GM23338 (cell line): ENCODE data around the gene PYGB. TPM values are rescaled to one million over a fixed set of nuclear protein-coding genes. Genes with fewer than 3 reads are reported as not detected.

Source experiments
- ATAC-seq: fragments of 200-7000 bp; cut with Tn5 transposase; 3 replicates; pipeline ENCODE4 v1.9.1; 2020
- DNase-seq: peaks from one replicate; pipeline ENCODE4 v3.0.0-alpha.2; 2015; ENCODE audit warnings: low spot score
- H2AFZ ChIP-seq: fragments of 200-600 bp; sonication (generic); 2 replicates; pipeline ENCODE4 v1.8.0; 2016; ENCODE audit warnings: antibody characterized with exemption, mild to moderate bottlenecking, moderate library complexity
- H3F3A ChIP-seq: fragments of 200-600 bp; sonication (generic); replicated peaks from 2 replicates; pipeline ENCODE4 v1.8.0; 2017; ENCODE audit warnings: antibody characterized with exemption, mixed run types, low read depth
- H3K27ac ChIP-seq: fragments of 200-600 bp; sonication (generic); 2 replicates; pipeline ENCODE4 v1.6.1; 2016; ENCODE audit warnings: low read depth
- H3K27me3 ChIP-seq: fragments of 200-600 bp; sonication (generic); 2 replicates; pipeline ENCODE4 v1.8.0; 2016; ENCODE audit warnings: mild to moderate bottlenecking, mixed run types, moderate library complexity; ENCODE audit not compliant: insufficient read depth
- H3K36me3 ChIP-seq: fragments of 200-600 bp; sonication (generic); 2 replicates; pipeline ENCODE4 v1.8.0; 2016; ENCODE audit warnings: mild to moderate bottlenecking; ENCODE audit not compliant: insufficient read depth
- H3K4me1 ChIP-seq: fragments of 200-600 bp; sonication (generic); 2 replicates; pipeline ENCODE4 v1.8.0; 2016; ENCODE audit warnings: mild to moderate bottlenecking, moderate library complexity; ENCODE audit not compliant: insufficient read depth
- H3K4me2 ChIP-seq: fragments of 200-600 bp; sonication (generic); 2 replicates; pipeline ENCODE4 v1.7.1; 2017; ENCODE audit warnings: mixed run types
- H3K4me3 ChIP-seq: fragments of 200-600 bp; sonication (generic); 2 replicates; pipeline ENCODE4 v1.6.1; 2016; ENCODE audit warnings: mixed run types
- H3K79me2 ChIP-seq: fragments of 200-600 bp; sonication (generic); replicated peaks from 2 replicates; pipeline ENCODE4 v1.8.0; 2017; ENCODE audit warnings: mild to moderate bottlenecking; ENCODE audit not compliant: insufficient read depth
- H3K9me2 ChIP-seq: fragments of 200-600 bp; sonication (generic); 2 replicates; pipeline ENCODE4 v1.8.0; 2017; ENCODE audit not compliant: insufficient read depth
- H4K20me1 ChIP-seq: fragments of 200-600 bp; sonication (generic); replicated peaks from 2 replicates; pipeline ENCODE4 v1.8.0; 2017; ENCODE audit warnings: mild to moderate bottlenecking; ENCODE audit not compliant: insufficient read depth
- H3K27ac Mint-ChIP-seq: 2 replicates; pipeline ENCODE4 v1.8.0; 2020; ENCODE audit warnings: inconsistent platforms, mild to moderate bottlenecking, moderate library complexity, mixed read lengths
- H3K27me3 Mint-ChIP-seq: 3 replicates; pipeline ENCODE4 v1.8.0; 2022; ENCODE audit warnings: low read depth, mild to moderate bottlenecking, moderate library complexity, mixed read lengths, inconsistent platforms; ENCODE audit not compliant: insufficient read depth, poor library complexity
- H3K36me3 Mint-ChIP-seq: 3 replicates; pipeline ENCODE4 v1.8.0; 2021; ENCODE audit warnings: low read depth, mild to moderate bottlenecking, inconsistent platforms, moderate library complexity, mixed read lengths
- H3K4me1 Mint-ChIP-seq: 3 replicates; pipeline ENCODE4 v1.8.0; 2020; ENCODE audit warnings: mild to moderate bottlenecking, inconsistent platforms, mixed read lengths
- H3K4me3 Mint-ChIP-seq: 3 replicates; pipeline ENCODE4 v1.8.0; 2021; ENCODE audit warnings: moderate library complexity, mild to moderate bottlenecking, inconsistent platforms, mixed read lengths
- H3K9me3 Mint-ChIP-seq: 3 replicates; pipeline ENCODE4 v1.8.0; 2020; ENCODE audit warnings: moderate library complexity, mild to moderate bottlenecking, inconsistent platforms, mixed read lengths
- CREB1 ChIP-seq: fragments of 250-450 bp; sonication (Bioruptor Pico); IDR thresholded peaks from 2 replicates; pipeline ENCODE4 v1.5.0; 2020; ENCODE audit warnings: low read depth, mild to moderate bottlenecking, moderate library complexity
- EZH2 ChIP-seq: fragments of 200-600 bp; sonication (generic); IDR thresholded peaks from one replicate; pipeline ENCODE4 v1.8.0; 2017; ENCODE audit warnings: antibody characterized with exemption, mild to moderate bottlenecking, low read depth; ENCODE audit not compliant: unreplicated experiment
- EZH2phosphoT487 ChIP-seq: fragments of 200-600 bp; sonication (generic); IDR thresholded peaks from one replicate; pipeline ENCODE4 v1.8.1; 2018; ENCODE audit warnings: antibody characterized with exemption; ENCODE audit not compliant: unreplicated experiment
- JUNB ChIP-seq: IDR thresholded peaks from one replicate; pipeline ENCODE4 v1.6.1; 2016; ENCODE audit warnings: antibody characterized with exemption; ENCODE audit not compliant: unreplicated experiment
- NANOG ChIP-seq: IDR thresholded peaks from 2 replicates; pipeline ENCODE4 v1.6.1; 2016; ENCODE audit warnings: antibody characterized with exemption, borderline replicate concordance
- POLR2AphosphoS5 ChIP-seq: IDR thresholded peaks from 2 replicates; pipeline ENCODE4 v1.6.1; 2016; ENCODE audit warnings: antibody characterized with exemption, low read depth
- STAT1 ChIP-seq: IDR thresholded peaks from one replicate; pipeline ENCODE4 v1.6.1; 2016; ENCODE audit warnings: antibody characterized with exemption; ENCODE audit not compliant: unreplicated experiment
- ZNF114 ChIP-seq: fragments of 250-450 bp; sonication (Bioruptor Pico); IDR thresholded peaks from 2 replicates; pipeline ENCODE4 v1.5.0; 2020; ENCODE audit warnings: mild to moderate bottlenecking, moderate library complexity
- ZNF331 ChIP-seq: fragments of 250-450 bp; sonication (Bioruptor Pico); IDR thresholded peaks from 2 replicates; pipeline ENCODE4 v1.5.0; 2020; ENCODE audit warnings: low read depth, mild to moderate bottlenecking, moderate library complexity
- polyA plus RNA-seq: library from polyadenylated mRNA; unstranded; fragments of >200 nt; fragmentation: Nextera tagmentation; extraction: Ambion mirVana; gene quantifications from 2 replicates; pipeline ENCODE4 v1.2.1, GENCODE V29; 2016
- total RNA-seq: library from RNA; depleted of rRNA; stranded (reverse); fragments of >200 nt; shearing (Covaris generic); gene quantifications from 2 replicates; pipeline ENCODE4 v1.2.3, GENCODE V29; 2014
- TF ChIP-seq, protein P1 (sequence below): IDR thresholded peaks from one replicate; pipeline ENCODE4 v1.6.1; 2018; ENCODE audit warnings: antibody characterized with exemption; ENCODE audit not compliant: unreplicated experiment
- TF ChIP-seq, protein P2 (sequence below), 2 experiments: fragments of 200-600 bp in 1 of 2; sonication (generic) in 1 of 2; conservative IDR thresholded peaks; 2 replicates each; pipeline versions ENCODE4 v1.5.1 to v1.6.1; 2016 to 2017; ENCODE audit warnings: antibody characterized with exemption in 2 of 2, low read depth in 2 of 2, mild to moderate bottlenecking in 2 of 2, moderate library complexity in 1 of 2
- TF ChIP-seq, protein P3 (sequence below): fragments of 250-450 bp; sonication (Bioruptor Pico); IDR thresholded peaks from 2 replicates; pipeline ENCODE4 v1.5.0; 2020; ENCODE audit warnings: mild to moderate bottlenecking, moderate library complexity
- TF ChIP-seq, protein P4 (sequence below): IDR thresholded peaks from 2 replicates; pipeline ENCODE4 v1.6.1; 2016; ENCODE audit warnings: antibody characterized with exemption

Gene PYGB
- total and polyA plus RNA-seq, 2 experiments from 2014 or later = 15.6 to 64.0 TPM

DNA sequence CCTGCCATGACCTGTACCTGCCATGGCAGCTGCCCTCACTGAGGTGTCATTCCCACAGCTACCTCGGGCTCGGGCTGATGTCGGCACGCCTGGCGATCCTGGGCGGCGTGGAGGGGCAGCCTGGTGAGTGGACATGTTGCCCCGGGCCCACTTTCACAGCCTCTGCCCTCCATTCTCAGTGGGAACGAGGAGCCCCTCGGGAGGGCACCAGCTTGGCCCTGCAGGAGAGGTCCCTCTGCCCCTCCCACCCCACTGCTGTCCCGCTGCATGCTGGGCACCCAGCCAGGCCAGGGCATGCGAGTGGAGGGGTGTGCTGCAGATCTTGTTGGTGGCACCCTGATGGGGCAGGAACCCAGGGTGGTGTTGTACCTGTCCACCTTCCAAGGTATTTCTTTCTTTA lies 29.4 kb upstream of the PYGB start:
- ATAC-seq (no peak), DNase-seq (no peak)
- no peaks in the 10 kb centered on the region for H3K79me2 ChIP-seq
- H3K4me3 ChIP-seq = no peak overlapping the region
- no peak overlapping the region for H2AFZ ChIP-seq
- H3K36me3 Mint-ChIP-seq = peaks cover 6% of the 10 kb centered on the region; the same call in 2 of the 3 replicates
- H3K4me1 Mint-ChIP-seq = peaks cover 7% of the 10 kb centered on the region
- H3K4me3 Mint-ChIP-seq = no peak overlapping the region
- H3K9me2 ChIP-seq = no peaks in the 10 kb centered on the region
- no peaks in the 10 kb centered on the region for H3K36me3 ChIP-seq
- no peaks in the 10 kb centered on the region for H3K4me1 ChIP-seq
- no peaks in the 10 kb centered on the region for H3F3A ChIP-seq
- H3K9me3 Mint-ChIP-seq = no peaks in the 10 kb centered on the region
- H3K27me3 ChIP-seq = no peaks in the 10 kb centered on the region
- TF ChIP-seq, protein P1, sequence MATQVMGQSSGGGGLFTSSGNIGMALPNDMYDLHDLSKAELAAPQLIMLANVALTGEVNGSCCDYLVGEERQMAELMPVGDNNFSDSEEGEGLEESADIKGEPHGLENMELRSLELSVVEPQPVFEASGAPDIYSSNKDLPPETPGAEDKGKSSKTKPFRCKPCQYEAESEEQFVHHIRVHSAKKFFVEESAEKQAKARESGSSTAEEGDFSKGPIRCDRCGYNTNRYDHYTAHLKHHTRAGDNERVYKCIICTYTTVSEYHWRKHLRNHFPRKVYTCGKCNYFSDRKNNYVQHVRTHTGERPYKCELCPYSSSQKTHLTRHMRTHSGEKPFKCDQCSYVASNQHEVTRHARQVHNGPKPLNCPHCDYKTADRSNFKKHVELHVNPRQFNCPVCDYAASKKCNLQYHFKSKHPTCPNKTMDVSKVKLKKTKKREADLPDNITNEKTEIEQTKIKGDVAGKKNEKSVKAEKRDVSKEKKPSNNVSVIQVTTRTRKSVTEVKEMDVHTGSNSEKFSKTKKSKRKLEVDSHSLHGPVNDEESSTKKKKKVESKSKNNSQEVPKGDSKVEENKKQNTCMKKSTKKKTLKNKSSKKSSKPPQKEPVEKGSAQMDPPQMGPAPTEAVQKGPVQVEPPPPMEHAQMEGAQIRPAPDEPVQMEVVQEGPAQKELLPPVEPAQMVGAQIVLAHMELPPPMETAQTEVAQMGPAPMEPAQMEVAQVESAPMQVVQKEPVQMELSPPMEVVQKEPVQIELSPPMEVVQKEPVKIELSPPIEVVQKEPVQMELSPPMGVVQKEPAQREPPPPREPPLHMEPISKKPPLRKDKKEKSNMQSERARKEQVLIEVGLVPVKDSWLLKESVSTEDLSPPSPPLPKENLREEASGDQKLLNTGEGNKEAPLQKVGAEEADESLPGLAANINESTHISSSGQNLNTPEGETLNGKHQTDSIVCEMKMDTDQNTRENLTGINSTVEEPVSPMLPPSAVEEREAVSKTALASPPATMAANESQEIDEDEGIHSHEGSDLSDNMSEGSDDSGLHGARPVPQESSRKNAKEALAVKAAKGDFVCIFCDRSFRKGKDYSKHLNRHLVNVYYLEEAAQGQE = no peak
- TF ChIP-seq EZH2phosphoT487 (no peak), JUNB (no peak), POLR2AphosphoS5 (no peak), NANOG (no peak), EZH2 (no peak), STAT1 (no peak), CREB1 (CRISPR knock-in tag) (no peak), ZNF331 (CRISPR knock-in tag) (no peak), ZNF114 (no peak)
- TF ChIP-seq, protein P2, sequence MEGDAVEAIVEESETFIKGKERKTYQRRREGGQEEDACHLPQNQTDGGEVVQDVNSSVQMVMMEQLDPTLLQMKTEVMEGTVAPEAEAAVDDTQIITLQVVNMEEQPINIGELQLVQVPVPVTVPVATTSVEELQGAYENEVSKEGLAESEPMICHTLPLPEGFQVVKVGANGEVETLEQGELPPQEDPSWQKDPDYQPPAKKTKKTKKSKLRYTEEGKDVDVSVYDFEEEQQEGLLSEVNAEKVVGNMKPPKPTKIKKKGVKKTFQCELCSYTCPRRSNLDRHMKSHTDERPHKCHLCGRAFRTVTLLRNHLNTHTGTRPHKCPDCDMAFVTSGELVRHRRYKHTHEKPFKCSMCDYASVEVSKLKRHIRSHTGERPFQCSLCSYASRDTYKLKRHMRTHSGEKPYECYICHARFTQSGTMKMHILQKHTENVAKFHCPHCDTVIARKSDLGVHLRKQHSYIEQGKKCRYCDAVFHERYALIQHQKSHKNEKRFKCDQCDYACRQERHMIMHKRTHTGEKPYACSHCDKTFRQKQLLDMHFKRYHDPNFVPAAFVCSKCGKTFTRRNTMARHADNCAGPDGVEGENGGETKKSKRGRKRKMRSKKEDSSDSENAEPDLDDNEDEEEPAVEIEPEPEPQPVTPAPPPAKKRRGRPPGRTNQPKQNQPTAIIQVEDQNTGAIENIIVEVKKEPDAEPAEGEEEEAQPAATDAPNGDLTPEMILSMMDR (conservative IDR thresholded peaks at IDR 0.05; ENCODE audit: low read depth in 2 of 2) = no peak
- TF ChIP-seq, protein P3, sequence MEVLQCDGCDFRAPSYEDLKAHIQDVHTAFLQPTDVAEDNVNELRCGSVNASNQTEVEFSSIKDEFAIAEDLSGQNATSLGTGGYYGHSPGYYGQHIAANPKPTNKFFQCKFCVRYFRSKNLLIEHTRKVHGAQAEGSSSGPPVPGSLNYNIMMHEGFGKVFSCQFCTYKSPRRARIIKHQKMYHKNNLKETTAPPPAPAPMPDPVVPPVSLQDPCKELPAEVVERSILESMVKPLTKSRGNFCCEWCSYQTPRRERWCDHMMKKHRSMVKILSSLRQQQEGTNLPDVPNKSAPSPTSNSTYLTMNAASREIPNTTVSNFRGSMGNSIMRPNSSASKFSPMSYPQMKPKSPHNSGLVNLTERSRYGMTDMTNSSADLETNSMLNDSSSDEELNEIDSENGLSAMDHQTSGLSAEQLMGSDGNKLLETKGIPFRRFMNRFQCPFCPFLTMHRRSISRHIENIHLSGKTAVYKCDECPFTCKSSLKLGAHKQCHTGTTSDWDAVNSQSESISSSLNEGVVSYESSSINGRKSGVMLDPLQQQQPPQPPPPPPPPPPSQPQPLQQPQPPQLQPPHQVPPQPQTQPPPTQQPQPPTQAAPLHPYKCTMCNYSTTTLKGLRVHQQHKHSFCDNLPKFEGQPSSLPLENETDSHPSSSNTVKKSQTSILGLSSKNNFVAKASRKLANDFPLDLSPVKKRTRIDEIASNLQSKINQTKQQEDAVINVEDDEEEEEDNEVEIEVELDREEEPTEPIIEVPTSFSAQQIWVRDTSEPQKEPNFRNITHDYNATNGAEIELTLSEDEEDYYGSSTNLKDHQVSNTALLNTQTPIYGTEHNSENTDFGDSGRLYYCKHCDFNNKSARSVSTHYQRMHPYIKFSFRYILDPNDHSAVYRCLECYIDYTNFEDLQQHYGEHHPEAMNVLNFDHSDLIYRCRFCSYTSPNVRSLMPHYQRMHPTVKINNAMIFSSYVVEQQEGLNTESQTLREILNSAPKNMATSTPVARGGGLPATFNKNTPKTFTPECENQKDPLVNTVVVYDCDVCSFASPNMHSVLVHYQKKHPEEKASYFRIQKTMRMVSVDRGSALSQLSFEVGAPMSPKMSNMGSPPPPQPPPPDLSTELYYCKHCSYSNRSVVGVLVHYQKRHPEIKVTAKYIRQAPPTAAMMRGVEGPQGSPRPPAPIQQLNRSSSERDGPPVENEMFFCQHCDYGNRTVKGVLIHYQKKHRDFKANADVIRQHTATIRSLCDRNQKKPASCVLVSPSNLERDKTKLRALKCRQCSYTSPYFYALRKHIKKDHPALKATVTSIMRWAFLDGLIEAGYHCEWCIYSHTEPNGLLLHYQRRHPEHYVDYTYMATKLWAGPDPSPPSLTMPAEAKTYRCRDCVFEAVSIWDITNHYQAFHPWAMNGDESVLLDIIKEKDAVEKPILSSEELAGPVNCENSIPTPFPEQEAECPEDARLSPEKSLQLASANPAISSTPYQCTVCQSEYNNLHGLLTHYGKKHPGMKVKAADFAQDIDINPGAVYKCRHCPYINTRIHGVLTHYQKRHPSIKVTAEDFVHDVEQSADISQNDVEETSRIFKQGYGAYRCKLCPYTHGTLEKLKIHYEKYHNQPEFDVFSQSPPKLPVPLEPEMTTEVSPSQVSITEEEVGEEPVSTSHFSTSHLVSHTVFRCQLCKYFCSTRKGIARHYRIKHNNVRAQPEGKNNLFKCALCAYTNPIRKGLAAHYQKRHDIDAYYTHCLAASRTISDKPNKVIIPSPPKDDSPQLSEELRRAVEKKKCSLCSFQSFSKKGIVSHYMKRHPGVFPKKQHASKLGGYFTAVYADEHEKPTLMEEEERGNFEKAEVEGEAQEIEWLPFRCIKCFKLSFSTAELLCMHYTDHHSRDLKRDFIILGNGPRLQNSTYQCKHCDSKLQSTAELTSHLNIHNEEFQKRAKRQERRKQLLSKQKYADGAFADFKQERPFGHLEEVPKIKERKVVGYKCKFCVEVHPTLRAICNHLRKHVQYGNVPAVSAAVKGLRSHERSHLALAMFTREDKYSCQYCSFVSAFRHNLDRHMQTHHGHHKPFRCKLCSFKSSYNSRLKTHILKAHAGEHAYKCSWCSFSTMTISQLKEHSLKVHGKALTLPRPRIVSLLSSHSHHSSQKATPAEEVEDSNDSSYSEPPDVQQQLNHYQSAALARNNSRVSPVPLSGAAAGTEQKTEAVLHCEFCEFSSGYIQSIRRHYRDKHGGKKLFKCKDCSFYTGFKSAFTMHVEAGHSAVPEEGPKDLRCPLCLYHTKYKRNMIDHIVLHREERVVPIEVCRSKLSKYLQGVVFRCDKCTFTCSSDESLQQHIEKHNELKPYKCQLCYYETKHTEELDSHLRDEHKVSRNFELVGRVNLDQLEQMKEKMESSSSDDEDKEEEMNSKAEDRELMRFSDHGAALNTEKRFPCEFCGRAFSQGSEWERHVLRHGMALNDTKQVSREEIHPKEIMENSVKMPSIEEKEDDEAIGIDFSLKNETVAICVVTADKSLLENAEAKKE = no peak
- TF ChIP-seq, protein P4, sequence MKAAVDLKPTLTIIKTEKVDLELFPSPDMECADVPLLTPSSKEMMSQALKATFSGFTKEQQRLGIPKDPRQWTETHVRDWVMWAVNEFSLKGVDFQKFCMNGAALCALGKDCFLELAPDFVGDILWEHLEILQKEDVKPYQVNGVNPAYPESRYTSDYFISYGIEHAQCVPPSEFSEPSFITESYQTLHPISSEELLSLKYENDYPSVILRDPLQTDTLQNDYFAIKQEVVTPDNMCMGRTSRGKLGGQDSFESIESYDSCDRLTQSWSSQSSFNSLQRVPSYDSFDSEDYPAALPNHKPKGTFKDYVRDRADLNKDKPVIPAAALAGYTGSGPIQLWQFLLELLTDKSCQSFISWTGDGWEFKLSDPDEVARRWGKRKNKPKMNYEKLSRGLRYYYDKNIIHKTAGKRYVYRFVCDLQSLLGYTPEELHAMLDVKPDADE = no peak
- no peak overlapping the region for H3K27ac ChIP-seq
- no peak overlapping the region for H3K27ac Mint-ChIP-seq
- H3K27me3 Mint-ChIP-seq = peaks cover 7% of the 10 kb centered on the region
- H3K4me2 ChIP-seq = no peak overlapping the region
- no peaks in the 10 kb centered on the region for H4K20me1 ChIP-seq
